Right hindlimb (tissue), 1 donor: ENCODE results near the gene LGR4.

ENCODE experiments used
- DNase-seq: peaks from one replicate; pipeline ENCODE4 v3.0.0-alpha.2; 2018

LGR4 gene

DNA sequence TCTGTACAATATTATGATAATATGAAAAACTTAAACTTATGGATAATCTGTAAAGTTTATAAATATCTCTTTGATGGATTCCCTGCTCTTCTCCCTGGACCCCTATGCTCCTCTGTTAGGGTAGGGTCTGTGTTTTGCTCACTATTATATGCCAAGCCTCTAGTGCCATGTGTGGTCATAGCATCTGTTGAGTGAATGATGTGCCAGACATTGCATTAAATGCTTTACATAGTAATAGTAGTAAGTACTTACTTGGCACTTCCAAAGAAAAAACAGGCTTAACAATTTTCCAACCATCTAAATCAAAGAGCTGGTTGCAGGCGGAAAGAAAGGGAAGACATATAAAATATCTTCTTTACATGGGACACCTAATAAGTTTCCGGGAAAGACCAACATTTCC is 46.8 kb downstream of the LGR4 start:
- no peak for DNase-seq

DNA sequence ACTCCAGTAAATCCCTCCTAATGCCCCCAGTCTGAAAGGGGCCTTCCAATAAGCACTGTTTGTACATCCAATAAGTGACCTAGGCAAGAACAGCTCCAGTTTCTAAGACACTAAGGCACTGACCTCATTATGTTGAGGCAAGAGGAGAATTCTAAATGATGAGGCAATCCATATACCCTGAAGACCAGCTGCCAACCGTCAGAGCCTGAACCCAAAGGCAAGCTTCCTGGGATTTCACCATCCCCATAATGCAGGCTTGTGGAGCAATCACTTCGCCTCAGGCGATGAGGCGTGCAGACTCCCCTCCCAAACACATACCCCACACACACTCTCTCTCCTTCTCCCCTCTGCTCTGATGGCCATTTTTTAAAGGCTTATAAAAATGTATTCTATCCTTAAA is 49.5 kb downstream of the LGR4 start:
- no peak for DNase-seq

DNA sequence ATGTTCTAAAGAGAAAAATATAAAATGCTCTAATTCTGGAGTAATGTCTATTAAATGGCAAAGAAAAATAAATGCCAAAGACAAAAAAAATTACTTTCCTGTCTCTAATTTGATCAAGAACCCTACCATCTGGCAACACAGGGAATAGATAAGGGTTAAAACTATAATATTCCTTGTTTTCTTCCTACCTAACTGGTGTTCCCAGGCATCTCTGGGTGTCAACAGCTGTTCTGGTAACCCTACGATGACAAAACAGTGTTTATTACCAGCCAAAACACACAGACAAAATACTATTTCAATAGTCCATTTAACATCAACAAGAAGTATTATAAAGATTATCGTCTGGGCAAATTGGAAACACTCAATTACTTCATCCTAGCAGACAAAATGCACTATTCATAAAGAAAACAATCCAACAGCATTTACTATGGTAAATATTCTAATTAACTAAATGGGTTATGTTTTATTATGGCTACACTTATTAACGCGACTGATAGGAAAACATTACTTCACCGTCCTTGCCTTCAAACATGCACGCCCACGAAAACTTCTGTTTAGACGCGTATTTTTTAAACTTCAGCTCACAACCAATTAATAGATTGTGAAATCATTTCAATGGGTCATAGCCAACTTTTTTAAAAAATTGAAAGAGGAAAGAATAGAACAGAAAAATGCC is 50.6 kb downstream of the LGR4 start:
- no peak for DNase-seq

DNA sequence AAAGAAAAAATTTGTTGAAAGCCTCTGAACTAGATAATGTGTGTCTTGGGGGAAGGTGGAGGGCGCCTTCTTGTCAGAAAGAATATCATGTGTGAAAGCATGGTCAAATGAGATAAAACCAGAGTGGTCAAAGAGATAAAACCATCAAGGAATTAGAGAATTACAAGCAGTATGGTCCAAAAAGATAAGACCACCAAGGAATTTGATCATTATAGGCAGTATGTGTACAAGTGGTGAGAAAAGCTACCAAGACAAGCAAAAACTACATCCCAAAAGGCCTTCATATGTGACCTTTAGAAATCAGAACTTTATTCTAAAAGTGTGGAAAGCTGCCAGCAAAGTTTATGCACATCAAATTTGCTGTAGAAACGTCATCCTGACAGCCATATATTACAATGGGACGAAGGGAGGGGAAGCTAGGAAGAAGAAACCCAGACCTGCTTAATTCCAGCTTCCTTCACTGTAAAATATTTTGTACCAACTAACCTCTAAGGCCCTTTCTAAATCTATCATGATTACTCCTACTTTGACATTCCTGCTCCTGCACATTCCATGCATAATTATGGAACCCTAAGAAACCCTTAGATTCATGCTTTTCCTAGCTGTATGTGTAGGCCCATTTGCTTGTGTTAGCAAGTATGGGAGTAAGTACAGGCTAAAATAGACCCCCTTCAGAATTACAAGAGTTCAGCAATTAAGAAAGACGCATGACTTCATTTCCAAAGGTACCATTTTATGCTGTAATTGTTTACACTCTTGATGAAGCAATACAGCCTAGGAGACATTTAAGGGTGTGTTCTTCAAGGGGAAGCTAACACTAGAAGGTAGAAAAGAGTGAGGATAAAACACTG is 51.6 kb downstream of the LGR4 start:
- DNase-seq: no peak

DNA sequence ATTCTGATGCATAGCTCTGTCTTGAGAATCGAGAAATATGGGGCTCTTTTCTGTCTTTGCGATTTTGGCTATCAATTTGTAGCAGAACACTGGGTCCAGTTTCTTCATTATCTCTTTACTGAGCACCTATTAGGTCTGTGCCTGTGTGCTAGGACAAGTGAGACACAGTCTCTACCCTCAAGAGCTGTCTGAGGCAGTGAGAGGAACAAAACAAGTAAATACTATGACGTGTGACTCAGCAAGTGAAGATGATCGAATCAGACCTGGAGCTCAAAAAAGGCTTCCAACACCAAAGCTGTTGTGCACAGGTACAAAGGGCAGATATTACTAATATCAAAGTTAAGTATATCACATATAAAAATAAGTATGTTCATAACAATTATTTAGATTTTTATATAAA is 52.4 kb downstream of the LGR4 start:
- no peak for DNase-seq

DNA sequence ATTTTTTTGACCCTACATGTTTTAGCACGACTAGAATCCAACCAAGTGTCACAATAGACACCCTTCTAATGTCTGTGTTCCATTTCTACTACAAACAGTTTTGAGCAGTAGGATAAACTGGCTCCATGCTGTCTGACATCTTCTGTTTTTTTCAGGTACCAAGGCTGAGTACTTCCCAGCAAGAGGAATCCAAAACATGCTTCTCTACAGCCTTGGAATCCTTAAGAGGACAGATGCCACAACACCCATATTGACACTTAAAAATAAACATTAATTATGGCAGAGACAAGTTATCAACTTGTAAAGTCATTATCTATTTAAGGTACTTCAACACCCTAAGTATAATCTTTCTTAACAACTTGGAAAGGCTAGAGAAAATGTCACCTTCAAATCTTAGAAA is 54.2 kb downstream of the LGR4 start:
- DNase-seq: no peak

DNA sequence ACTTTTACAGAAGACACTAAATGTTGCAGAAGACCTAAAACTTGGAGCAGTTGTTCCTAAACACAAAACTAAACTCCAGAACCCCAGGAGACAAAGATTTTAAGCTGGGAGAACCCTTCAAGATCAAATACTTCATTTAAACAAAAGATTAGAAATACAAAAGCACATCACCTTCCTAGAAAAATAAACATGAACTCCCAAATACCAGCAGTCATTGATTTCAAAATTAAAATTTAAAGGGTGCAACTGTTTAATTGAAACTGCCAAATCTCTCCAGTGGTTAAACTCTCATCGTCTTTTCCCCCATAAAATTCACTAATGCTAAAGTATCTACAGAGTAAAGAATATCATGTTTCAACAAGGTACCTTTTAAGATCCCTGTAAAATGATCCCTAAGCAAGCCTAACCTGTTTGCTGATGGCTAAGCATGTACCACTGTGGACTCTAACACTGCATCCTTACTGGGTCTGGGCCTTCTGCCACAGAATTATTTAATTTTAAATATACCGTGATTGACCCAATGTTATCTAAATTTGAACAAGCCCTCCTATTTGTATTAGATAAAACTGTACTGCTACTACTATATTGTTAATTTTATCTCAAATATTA is 55.9 kb downstream of the LGR4 start:
- no peak for DNase-seq

DNA sequence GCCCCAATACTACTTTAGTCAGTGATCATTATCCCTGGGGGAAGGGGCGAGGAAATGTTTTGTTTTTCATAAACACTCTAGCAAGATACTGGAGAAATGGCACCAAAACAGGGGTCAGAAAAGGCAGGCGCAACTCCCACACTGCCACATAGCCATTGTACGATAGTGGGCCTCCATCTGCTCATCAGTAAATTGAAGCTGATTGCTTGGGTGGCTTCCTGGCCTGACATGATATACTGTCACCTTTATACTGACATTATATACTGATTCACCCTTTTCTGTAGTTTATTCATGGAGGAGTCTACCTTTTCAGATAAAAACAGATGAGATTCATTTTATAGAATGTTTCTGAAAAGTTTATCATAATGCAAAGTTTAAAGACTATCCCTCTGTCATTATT is 57.9 kb downstream of the LGR4 start:
- no peak for DNase-seq

DNA sequence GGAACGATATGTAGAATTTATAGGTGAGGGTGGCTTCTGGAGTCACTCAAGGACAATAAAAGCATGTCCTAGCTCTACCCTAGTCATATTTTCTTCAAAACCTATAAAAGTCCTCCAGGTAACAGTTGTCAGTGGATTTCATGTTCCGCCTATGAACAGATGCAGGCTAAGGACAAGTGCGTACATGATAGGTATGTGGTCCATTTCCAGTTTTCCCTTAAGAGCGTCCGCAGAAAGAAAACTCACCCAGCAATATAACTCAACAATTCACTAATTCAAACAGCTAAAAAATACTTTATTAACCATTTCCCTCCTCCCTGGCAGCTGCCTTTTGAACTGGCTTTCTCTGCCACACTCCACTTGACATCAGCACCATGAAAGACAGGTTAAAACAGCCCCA is 59.4 kb downstream of the LGR4 start:
- no peak for DNase-seq

DNA sequence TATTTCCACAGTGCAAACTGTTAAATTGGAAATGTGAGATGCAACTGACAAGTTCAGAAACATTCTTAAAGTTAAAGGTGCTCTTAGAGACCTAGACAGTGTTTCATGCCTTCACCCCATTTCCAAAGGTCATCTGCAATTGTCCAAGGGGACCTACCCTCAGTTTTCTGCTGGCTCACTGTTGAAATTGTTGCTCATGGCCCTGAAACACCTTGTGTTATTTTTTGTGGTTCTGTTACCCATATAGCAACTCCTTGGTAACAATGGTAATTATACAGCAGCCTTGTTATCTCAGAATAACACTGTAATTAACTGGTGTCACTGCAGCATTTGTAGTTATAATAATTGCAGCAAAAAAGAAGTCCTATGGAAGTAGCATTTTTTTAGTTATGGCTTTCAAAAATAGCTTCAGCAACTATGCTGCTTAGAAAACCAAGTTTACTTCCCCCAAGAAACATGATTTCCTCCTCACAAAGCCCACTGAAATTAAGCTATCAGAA is 60.3 kb downstream of the LGR4 start:
- DNase-seq: no peak

DNA sequence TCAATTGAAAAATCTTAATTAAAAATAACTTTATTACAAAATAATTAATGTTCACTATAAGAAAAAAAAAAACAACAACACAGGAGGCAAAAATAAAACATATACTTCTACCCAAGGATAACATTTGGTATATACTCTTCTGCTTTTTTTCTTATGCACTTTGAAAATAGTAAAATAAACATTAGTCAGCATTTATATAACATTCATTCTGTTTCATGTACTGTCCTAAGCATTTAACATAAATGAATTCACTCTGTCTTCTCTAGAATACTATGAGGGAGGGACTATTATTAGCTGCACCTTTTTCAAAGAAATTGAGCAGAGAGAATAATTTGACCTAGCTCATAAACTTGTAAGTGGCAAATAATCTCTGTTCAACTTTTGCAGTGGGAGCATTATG is 61.3 kb downstream of the LGR4 start:
- no peak for DNase-seq

DNA sequence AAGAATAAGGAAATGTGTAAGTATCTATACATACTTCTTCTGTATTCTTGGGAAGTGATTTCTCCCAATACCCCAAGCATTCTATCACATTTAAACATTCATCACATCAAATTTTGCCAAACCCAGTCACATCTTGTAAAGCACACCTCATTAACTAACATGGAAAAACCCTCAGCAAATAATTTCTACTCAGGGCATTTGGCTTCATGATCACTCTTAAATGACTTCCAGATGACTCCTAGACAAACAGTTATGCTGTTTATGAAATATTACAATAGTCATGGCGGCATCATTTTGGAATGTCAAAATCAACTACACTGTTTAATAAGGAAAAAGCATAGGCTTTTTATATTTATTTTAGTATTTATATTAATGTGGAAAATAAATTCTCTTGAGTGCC is 62.3 kb downstream of the LGR4 start:
- DNase-seq: no peak

DNA sequence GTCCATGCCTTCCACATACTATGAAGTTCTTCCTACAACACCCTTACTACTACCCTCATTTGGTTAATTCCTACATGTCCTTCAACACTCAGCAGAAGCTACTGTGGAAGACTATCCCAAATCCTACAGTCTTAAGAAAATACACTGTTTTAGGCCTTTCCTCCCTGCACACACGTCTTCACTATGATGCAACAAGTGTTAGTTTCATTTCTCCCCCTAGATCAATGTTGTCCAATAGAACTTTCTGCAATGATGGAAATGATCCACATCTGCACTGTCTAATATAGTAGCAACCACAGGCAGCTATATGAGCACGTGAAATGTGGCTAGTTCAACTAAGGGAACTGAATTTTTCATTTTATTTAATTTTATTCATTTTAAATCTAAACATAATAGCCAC is 62.8 kb downstream of the LGR4 start:
- DNase-seq: no peak

DNA sequence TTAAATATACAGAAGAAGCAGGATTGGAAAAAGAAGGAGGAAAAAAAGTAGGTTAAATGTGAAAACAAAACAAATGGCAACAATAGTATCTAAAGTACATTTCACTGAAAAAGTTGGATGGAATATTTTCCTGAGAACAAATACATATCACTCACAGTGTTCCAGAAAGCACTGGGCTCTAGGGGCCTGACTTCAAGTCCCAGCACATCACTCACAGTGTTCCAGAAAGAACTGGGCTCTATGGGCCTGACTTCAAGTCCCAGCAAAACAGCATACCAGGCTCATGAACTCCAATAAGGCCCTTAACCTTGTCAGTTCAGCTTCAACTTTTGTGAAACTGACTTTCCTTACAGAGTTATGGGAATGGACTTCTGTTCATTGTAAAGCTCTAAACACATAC is 63.5 kb downstream of the LGR4 start:
- no peak for DNase-seq

DNA sequence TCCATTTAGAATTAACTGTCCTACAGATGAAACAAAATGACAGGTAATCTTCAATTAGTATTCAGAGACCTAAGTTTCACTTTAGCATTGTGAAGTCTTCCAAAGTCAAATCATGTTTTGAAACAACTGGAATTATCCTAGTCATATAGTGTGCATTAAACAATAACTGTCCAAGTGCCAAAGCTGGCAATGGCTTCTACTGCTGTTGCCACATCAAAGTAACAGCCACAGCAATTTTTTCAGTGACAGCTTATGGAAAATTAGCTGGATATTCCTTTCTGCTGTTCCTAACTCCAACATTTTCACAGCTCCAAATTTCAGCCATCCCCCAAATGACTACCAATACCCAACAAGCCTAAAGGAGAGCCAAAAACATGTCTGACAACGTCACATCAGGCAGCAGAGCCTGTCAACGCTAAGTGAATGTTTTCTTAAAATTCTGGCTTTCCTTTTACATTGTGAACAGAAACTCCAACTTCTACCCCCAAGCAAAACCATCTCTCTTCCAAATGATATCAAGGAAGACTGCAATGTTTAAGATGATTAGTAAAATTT is 64.3 kb downstream of the LGR4 start:
- no peak for DNase-seq

DNA sequence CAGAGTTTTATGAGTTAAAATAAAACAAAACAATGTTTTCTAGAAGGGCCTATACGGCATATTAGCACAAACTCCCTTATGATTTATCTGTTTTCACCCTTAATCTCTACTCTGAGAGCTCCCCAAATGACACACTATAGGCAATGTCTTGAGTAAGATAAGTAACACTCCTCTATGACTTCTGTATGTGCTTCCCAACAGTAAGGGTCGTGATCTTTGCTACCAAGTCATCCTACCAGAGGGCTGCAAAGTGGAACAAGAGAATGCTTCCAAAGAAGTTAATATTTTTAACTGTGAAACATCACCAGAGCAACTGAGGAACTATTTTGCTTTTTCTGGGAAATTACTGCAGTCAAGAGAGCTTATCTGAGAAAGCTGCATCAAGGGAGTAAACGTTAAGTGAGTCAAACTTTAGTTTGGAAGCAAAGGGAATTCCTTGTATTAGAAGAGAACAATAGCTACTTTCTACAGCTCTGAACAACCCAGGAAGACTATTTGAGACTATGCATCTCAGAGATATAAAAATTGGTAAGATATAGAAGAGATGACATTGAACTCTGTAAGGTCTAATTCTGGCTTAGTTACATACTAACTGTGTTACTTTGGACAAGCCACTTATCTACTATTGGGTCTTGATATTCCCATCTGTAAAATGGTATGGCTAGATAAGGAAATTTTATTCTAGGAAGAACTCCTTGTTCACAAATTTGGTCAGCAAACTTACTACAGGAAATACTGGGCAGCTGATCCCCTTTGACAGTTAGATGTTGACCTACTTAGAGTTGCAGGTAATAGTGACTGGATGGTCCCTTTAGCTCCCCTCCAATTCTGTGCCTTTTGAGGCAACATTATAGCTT is 65.9 kb downstream of the LGR4 start:
- DNase-seq: no peak

DNA sequence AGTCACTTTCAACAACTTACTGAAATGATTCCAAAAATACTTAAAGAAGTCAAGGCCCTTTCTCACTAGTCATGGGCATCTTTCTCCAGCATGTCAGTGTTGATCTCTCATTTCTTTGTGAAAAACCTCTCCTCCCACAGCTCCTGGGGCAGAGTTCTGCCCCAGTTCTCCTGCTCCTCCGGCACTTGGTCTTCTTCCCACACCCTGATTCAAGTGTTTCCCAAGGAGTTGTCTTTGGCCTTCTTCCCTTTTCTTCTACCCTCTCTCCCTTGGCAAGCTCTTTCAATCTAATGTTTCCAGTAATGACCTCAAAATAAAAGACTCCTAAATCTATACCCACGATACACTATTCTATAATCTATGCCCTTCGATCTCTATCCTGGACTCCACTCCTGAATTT is 67.5 kb downstream of the LGR4 start:
- no peak for DNase-seq

DNA sequence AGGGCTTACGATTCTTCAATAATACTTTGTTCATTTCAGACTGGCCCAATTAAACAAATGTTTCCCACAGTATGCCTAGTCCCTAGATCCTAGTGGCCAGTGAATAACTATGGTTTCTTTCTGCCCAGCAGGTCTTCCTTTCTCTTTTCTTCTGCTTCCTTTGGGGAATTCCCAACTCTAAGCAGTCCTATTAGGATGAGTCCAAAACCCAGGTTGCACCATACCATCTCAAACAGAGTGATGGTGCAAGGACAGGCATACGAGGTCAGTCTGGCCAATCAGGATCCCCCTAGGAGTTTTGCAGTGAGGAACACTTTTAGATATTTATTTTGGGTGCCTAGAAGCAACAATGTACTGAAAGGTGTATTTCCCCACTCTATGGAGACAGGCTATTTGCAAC is 68.2 kb downstream of the LGR4 start:
- DNase-seq: no peak

DNA sequence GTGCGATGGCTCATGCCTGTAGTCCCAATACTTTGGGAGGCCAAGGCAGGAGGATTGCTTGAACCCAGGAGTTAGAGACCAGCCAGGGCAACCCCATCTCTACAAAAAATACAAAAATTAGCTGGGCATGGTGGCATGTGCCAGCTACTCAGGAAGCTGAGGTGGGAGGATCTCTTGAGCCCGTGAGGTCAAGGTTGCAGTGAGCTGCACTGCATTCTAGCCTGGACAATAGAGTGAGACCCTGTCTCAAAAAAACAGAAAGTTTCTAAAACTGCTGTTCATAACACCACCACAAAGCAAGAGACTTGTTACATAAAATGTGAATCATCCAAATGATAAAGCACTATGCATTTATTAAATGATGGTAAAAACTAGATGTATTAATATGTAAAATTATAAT is 69.4 kb downstream of the LGR4 start:
- DNase-seq: no peak

DNA sequence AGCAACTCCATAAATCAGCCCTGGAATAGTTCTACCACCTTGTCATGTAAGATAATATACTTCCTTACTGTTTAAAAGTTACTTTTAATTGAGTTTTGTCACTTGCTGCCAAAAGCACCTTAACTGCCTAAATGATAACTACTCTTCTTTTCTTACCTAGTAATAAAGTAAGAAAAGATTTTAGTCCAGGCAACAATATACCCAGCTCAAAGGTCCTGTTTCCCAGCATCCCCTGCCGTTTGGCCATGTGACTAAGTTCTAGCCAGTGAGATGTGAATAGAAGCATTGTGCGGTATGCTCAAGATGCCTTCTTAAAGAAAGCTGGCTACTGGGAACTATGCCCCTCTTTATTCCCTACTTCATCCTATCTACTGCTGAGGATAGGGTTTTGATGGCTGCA is 70.1 kb downstream of the LGR4 start:
- no peak for DNase-seq

DNA sequence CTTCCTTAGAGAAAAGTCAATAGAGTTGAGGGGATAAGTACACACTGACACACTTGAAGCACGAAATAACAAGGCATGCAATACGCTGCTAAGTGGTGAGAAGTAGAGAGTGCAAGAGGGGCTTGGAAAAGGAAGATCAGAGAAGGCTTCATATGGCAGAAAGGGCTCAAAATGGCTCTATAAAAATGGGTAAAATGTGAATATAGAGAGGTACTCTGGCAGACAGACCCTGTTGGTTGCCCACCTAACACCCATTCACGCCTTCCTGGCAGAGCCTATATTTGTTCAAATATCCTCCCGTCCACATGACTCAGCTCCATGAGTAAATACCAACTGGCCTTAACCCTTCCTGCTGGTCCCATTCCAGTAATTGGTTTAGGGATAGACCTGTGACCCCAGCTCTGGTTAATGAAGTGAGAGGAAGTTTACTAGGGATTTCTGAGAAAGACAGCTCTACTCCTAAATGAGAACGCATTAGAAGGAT is 70.7 kb downstream of the LGR4 start:
- DNase-seq: no peak

DNA sequence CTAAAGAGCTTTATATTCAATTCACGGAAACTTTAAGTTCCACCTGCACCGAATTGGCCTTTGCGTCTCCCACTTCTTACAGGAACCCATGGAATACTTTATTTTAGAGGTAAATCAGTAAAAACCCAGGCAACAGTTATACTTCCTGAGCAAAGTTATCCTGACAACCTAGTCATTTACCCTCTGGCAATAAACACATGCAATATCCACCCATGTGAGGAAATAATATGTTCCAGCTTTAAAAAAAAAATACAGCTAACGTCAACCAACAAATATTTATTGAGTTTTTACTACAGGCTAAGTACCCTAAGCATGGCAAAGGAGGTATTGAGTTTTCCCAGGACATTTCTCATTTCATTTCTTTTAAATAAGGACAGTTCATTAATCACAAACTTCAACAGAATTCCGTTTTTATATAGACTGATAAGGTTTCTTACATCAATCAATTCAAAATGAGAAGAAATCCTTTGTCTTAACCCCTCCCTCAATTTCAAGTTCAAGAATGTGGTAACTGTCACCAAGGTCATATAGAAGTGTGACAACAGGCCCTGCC is 71.2 kb downstream of the LGR4 start:
- no peak for DNase-seq
